SU-DHL-6 (cell line): ENCODE results near the gene ZNF786.

Experiments used
- EZH2phosphoT487 ChIP-seq: fragments of 200-600 bp; sonication (generic), shearing (Covaris generic); conservative IDR thresholded peaks from 2 replicates; pipeline ENCODE4 v1.6.1; 2018; ENCODE audit warnings: mild to moderate bottlenecking, antibody characterized with exemption, low read length, moderate library complexity, mixed read lengths
- TF ChIP-seq, protein P1 (sequence below): fragments of 200-600 bp; sonication (generic); IDR thresholded peaks from one replicate; pipeline ENCODE4 v1.5.1; 2017; ENCODE audit warnings: antibody characterized with exemption, mild to moderate bottlenecking, low read length, moderate library complexity; ENCODE audit not compliant: insufficient read depth, poor library complexity, severe bottlenecking

DNA sequence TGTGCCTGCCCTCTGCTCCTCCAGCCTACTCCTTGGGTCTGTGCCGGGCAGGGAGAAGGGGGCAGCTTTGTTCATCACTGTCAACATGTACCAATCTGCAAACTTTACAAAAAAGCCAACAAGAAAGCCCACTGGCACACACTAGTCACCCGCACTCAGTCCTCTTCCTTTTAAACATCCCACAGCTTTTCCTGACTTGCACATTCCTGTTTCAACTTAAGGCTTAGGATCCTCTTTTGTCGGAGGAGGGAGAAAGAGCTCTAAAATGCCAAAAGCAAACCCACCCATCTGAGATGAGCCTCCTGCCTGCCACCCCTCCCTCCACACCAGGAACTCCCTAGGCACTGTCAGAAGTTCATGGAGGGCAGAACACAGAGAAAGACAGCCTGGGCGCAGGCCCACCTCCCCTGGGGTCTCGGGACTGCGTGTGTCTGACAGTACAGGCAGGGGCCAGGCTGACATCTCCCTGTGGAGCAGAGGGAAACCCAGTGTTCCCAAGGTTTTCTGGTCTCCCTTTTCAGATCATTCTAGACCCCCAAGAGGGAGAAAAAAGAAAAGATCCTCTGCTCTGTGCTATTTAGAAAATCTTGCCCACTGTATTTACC lies 67.7 kb downstream of the ZNF786 start:
- TF ChIP-seq, protein P1, sequence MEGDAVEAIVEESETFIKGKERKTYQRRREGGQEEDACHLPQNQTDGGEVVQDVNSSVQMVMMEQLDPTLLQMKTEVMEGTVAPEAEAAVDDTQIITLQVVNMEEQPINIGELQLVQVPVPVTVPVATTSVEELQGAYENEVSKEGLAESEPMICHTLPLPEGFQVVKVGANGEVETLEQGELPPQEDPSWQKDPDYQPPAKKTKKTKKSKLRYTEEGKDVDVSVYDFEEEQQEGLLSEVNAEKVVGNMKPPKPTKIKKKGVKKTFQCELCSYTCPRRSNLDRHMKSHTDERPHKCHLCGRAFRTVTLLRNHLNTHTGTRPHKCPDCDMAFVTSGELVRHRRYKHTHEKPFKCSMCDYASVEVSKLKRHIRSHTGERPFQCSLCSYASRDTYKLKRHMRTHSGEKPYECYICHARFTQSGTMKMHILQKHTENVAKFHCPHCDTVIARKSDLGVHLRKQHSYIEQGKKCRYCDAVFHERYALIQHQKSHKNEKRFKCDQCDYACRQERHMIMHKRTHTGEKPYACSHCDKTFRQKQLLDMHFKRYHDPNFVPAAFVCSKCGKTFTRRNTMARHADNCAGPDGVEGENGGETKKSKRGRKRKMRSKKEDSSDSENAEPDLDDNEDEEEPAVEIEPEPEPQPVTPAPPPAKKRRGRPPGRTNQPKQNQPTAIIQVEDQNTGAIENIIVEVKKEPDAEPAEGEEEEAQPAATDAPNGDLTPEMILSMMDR: no peak
- no peak for TF ChIP-seq EZH2phosphoT487
